HG02642 (cell line): ENCODE results near the gene PMM2.
A peak's percentile ranks its signal among the peaks of the same experiment; 100 is the strongest.

Source experiments
- ATAC-seq: cut with Tn5 transposase; IDR thresholded peaks from one replicate; pipeline ENCODE4 v1.9.1; 2021; ENCODE audit warnings: mild to moderate bottlenecking; ENCODE audit not compliant: unreplicated experiment, poor library complexity

PMM2 gene

DNA sequence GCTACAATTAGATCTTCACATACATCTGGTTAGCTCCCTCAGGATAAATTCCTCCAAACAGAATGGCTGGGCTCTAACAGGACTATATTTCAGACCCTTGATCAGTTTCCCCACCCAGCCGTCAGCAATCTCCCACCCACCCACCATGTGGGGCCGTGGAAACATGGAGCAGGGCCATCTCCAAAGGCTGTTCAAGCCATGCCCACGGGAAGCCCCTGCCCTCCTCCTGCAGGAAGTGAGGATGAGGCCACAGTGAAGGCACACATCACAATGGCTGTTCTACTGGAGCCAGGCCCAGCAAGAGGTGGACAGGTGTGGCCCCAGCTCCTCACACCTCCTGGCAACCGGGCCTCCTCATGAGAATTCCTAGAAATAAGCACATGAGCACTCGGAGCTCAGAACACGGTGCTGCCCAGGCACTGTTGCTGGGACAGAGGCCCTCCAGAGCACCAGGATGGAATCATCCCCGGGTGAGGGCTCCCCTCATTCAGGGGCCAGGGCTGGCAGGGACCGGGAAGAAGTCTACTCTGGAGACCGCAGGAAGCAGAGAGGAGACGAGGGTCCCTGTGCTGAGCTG is 84.5 kb downstream of the PMM2 start, which contains the start of gene LITAFD:
Gene LITAFD (plus strand): TSS at position 311 of the 577 bp plus-strand sequence. CDS start 2,005 bp downstream, outside the sequence.
- ATAC-seq: no peak

DNA sequence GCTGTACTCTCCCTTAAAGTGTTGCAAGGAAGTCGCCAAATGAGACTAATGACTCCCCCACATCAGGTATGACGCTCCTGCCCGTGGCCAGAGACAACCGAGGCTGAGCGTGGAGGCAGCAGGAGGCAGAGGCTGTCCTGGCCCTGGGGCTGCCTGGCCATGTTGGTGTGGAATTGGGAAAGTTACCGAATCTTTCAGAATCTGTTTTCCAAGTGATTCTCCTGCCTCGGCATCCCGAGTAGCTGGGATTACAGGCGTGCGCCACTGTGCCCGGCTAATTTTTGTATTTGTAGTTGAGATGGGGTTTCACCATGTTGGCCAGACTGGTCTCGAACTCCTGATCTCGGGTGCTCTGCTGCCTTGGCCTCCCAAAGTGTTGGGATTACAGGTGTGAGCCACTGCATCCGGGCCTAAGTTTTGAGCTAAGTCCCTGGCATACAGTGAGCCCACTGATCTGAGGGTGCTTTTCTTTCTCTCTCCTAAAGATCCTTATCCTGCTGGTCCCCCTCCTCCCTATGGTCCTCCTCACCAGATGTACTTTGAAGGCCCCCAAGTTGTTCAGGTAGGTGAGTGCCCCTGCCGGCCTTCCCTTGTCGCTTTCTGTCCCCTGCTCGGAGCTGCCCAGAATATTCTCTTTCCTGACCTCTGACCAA is 85.2 kb downstream of the PMM2 start:
- ATAC-seq: no peak

DNA sequence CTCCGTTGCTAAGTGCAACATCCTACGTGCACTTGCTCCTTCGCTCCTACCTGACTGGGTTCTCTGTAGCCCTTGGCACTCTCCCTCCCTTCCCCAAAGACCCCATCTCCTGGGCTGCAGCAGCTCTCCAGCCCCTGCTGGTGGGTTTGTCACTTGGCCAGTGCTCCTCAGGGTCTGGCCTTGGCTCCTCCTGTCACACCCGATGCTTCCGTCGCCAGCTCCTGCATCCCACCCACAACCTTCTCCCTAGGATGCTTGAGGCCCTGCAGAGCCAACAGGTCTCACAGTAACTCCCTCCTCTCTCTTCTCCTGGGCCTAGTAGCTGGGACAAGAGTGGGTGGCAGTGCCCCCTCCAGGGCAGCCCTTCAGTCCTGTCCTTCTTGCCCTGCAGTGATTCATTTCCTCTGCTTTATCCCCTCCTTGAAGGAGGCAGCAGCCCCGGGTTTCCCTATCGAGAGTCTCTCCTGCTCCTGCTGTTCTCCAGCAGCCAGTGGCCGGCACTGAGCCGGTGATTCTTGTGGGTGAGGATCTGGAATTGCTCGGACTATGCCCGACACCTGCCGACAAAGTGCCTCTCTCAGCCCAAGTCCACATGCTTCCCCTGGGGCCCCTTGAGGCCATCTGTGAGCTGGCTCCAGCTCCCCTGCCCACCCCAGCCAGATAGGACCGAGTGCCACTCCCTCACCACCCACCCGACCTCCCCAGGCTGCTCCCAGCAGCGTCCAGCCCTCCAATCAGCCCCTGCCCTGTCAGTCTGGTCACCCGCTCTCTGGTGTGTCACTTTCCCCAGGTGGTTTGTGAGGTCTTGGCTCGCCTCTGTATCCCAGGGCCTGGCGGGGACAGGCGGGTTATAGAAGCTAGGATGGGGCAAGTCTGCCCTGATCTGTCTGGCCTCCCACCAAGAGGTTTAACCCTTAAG is 88.3 kb downstream of the PMM2 start:
- ATAC-seq: no peak

DNA sequence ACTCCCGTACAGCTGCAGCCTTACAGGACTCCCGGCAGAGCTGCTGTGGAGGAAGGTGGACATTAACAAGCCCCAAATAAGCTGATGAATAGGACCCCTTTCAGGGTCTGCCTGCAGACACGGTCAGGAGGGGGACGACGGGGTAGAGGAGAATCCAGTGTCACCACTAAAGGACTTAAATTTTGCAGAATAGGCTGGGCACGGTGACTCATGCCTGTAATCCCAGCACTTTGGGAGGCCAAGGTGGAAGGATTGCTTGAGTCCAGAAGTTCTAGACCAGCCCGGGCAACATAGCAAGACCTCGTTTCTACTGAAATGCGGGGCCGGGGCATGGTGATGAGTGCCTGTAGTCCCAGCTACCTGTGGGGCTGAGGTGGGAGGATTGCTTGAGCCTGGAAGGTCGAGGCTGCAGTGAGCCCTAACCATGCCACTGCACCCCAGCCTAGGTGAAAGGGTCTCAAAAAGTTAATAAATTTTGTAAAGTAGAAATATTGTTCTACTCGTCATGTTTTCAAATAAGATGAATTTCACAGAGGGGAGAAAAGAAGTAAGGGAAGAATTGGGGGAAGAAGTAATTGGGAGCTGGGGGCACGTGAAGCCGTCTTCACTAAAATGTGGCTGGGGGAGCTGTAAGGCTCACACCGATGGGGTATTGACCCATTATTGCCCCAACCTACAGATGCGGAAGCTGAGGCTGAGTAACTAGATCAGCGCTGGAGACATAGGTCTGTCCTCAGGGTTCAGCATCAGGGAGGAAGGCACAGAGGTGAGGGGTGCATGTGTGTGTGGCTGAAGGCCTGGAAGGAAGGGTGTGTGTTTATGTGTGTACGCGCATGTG is 89.2 kb downstream of the PMM2 start:
- ATAC-seq: no peak

DNA sequence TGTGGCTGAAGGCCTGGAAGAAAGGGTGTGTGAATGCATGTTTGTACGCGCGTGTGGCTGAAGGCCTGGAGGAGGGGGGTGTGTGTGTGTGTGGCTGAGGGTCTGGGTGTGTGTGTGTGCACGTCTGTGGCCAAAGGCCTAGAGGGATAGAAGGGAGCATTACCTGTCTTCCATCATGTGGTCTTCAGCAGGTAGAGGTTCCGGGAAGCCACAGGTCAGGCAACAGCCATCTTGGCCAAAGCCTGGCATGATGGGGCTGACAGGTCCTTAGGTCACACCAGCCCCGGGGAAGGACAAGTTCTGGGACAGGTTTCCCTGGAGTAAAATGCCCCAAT is 89.8 kb downstream of the PMM2 start:
- ATAC-seq: no peak

DNA sequence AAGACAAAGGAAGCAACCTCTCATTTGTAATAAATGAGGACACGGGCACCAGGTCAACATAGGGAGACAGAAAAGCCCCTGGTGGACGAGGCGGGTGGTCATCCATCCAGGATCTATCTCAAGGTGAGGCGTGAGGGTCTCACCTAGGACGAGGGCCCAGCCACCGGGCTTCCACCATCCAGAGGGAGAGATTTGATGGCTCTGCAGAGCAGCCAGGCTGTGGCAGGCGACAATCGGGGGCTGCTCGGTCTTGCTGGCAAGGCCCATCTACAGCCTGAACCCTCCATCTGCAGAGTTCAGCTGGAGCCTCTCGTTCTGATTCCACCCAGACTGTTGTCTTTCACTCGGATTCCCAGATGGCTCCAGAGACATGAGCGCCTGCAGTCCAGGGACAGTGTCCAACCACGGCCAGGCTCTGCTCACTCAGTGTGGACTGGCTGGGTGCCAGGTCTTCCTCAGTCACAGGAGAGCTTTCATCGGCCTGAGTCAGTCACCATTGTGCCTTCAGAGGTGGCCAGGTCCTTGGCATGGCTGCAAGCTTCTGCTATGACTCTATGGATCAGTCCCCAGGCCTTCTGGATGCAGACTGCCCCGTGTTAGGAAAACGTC is 90.4 kb downstream of the PMM2 start:
- ATAC-seq: no peak

DNA sequence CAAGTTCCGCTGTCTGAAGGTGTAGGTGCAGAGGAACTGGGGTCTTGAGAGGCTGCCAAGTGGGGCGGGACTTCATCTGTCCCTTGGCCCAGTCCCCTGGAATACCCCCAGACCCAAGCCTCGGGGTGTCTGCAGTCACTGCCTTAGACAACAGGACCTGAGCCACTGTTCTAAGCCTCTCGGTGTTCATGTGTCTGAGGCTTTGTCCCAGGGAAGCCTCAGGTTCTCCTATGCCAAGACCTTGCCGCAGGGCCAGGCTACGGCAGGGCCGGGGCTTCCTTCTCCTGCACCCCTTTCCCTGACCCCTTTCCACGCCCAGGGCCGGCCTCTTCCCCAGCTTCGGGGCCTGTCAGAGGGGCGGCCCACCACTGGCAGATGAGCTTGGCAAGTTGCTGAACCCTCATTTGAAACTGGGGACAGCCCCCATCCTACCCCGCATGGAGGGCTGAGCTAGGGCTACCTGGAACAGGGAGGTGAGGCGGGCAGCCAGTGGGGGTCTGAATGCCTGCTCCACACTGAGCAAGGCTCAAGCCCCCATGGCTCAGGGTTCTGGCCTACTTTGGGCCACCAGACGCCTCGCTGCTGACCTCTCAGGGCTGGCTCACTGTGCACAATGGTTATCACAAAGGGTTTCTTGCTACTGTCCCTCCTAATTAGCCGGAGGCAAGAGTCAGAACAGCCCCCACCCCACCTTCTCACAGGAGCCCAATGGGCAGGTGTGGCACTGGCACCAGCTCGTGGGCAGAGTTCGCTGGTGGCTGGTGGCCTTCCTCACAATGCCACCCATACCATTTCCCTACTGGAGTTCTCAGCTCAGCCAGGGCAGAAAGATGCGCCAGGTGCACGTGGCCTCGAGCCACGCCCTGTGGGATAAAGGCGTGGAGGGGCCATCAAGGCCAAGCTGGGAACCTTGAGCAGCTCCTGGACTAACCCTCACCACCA is 91.6 kb downstream of the PMM2 start:
- no peak for ATAC-seq

DNA sequence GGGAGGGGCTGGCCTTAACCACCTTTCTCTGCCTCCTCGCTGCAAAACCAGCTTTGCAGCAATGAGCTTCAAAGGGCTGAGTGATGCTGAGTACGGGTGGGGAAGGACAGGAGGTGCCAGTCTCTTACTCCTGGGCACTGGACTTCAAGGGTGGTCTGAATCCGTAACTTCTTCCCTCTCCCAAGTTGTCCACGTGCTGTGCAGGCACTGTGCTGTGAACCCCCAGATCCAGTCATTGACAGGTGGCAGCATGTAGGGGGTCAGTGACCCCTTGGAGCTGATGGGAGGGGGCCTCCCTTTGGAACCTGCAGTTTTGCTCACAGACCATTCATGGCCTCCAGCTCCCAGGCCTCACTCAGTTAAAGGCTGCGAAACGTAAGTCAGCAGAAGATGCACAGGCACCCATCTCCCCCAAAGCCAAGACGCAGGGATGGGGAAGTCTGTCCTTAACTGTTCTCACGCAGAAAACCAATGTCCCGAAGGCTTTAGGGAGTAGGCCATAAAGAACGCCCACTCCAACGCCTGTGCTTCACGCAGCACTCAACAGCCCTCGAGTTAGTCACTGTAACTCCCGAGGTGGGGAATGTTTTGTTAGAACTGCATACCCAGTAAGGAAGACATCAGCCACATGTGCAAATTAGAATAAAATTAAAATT is 92.4 kb downstream of the PMM2 start:
- no peak for ATAC-seq

DNA sequence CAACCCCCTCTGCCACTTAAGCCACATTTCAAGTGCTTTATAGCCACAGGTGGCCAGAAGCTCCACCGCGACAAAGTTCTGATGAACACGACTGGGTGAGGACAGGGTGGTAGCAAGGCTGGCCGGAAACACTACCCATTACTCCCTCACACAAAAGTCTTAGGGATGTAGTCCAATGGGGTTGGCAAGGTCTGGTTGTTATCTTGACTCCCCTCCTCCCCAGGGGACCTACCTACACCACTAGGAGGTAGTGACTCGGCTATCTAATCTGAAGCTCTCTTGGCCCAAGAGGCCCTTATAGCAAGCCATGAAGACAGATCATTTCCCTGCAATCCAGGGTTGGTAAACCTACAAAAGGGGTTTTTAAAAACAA is 92.9 kb downstream of the PMM2 start:
- ATAC-seq: no peak

DNA sequence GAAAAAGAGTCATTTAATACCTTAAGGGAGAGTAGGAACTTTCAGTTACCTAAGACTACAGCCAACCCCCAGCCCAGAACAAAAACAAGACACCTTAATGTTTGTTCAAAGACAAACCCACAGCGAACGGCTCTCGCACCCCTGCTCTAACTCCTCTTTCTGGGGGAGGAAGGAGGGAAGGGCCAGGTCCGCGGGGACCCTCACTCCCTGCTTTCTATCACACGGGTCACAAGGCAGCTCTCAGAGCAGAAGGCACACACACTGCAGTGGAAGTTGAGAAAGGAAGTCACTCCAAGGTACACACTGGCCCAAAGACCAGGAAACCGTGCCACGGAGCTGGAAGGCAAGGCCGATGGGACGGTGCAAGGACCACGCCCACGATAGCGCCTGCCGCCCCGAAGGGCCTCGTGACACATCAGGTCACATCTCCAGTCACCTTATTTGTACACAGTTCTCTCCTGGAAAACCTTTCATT is 94.5 kb downstream of the PMM2 start:
- ATAC-seq: peak; percentile 26

DNA sequence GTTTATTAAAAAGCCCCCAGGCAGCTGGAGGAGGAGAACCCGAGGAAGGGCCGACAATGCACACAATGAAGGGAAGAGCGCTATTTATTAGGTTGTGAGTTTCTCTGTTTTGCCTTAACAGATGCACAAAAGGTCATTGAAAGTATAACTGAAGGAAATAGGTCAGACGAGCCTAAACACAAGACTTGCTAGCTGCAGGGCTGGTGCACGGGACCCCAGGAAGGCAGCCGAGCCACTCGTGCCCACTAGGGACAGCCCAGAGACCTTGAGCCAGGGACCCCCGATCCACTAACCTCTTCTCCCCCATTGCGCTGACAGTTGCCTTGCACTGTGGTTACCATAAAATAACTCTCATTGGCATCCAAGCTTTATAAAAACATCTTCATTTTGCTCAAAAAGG is 95.8 kb downstream of the PMM2 start:
- ATAC-seq: no peak

DNA sequence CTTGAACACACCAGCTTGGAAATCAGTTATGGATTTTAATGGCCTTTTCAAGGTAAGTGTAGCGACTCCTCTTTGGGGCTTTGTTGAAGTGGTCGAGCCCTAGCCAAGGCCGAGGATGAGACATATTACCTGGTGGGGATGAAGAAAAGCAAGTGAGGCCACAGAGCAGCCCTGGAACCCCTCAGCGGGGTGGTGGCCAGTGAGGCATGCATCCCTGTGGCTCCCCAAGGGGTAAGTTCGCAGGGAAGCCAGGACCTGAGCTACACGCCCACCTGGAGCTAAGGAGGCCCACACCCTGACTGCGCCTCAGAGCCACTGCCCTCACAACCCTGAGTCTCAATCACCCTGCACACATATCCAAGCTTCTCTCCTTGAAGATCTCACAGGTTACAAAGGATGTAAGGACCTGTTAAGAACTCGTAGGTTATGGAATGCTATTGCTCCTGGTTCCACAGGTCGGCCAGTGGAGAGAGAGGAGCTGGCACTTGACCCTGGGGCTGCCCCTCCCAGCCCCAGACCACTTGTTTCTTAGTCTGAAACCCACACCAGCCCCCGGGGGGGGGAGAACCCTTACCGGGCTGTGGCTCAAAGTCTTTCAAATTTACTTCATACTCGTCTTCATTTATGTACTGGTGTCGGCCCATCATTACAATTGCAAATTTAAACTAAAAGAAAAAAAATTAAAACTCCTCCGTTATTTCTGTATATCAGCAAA is 96.5 kb downstream of the PMM2 start:
- ATAC-seq: no peak

DNA sequence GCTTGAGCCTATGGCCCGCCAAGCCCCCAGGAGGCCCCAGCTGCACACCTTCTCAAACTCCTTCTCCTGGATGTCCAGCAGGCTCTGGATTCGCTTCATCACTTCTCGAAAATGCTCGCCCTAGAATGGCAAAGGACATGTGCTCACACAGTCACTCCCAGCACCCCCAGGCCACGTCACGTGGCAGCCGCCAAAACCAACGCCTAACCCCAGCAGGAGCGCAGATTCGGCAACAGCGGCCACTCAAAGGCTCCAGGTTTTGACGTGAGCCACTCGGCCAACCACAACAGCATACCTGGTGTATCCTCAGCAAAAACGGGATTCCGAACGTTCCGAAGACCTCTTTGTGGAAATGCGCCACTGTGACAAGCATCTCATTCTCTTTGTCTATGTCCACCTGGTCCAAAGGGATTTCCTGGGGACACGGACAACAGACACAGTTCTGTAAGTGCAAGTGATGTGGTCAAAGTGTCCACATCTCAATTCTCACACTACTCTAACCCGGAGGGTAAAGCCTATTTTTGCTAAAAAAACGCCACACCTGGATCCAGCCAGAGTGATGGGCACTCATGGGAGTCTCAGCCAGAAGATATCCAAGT is 97.2 kb downstream of the PMM2 start:
- ATAC-seq: no peak

DNA sequence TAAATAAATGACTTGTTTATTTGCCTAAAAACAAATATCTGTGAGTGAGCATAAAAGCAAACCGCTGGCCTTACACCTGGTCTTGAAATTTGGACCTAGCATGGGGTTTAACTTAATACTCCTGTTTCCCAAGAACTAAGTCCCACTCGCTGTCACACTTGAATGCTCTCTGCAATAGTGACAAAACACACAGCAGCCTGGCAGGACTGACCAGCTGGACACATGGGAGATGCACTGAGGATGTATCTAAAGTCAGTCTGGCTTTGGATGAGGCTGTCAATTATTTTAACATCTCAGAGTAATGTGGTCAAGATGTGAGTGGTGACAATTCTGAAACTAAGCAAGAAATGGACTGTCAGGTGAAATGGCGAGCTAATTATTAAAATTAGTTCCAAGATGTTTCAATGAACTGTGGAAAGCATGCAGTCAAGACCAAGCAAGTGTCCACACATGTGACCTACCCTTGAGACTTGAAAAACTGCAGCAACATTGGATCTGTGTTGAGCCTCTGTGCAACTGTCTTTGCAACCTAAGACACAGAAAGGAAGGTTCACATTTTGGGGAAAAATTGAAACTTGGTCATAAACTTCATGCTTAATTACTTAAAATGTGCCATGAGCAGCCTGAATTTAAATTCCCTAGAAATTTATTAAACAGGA is 101.2 kb downstream of the PMM2 start:
- ATAC-seq: no peak
